Naive thymus-derived CD8-positive, alpha-beta T cell (primary cell): ENCODE results near the gene VDR. TPM values are rescaled to one million over a fixed set of nuclear protein-coding genes. Genes with fewer than 3 reads are reported as not detected.
A peak's percentile ranks its signal among the peaks of the same experiment; 100 is the strongest.

Experiments used
- ATAC-seq, 2 donors: fragments of 150-1000 bp; cut with Tn5 transposase in 1 of 2; sonication (Bioruptor Pico), chemical (Tn5 transposase) in 1 of 2; 1 replicate in 1 of 2; 2 replicates in 1 of 2; pipeline ENCODE4 v1.10.0; 2021; ENCODE audit warnings: mild to moderate bottlenecking in 2 of 2, moderate library complexity in 2 of 2
- POLR2A ChIA-PET: fragments of 350-600 bp; sonication (Branson Sonifier 250); formaldehyde crosslinking; loops from one replicate; lab custom pipeline; 2021; ENCODE audit warnings: antibody characterized with exemption; lab: Charles Lee
- DNase-seq, 10 donors: peaks; one replicate each; pipeline versions ENCODE4 v3.0.0 to v3.0.0-alpha.2; 2020 to 2022
- H3K27ac Mint-ChIP-seq, 10 donors: one replicate each; pipeline ENCODE4 v1.8.0; 2020 to 2022; ENCODE audit warnings: mild to moderate bottlenecking in 10 of 10, mixed read lengths in 10 of 10, moderate library complexity in 4 of 10, inconsistent platforms in 1 of 10
- H3K27me3 Mint-ChIP-seq, 5 donors: one replicate each; pipeline ENCODE4 v1.8.0; 2021 to 2022; ENCODE audit warnings: mixed read lengths in 5 of 5
- H3K36me3 Mint-ChIP-seq, 3 donors: one replicate each; pipeline ENCODE4 v1.8.0; 2020 to 2022; ENCODE audit warnings: mixed read lengths in 3 of 3, mild to moderate bottlenecking in 2 of 3, inconsistent platforms in 1 of 3
- H3K4me1 Mint-ChIP-seq, 4 donors: one replicate each; pipeline ENCODE4 v1.8.0; 2021 to 2022; ENCODE audit warnings: mixed read lengths in 4 of 4
- H3K4me3 Mint-ChIP-seq, 10 donors: one replicate each; pipeline ENCODE4 v1.8.0; 2020 to 2022; ENCODE audit warnings: mild to moderate bottlenecking in 10 of 10, mixed read lengths in 10 of 10, moderate library complexity in 6 of 10, inconsistent platforms in 1 of 10
- H3K9me3 Mint-ChIP-seq, 9 donors: one replicate each; pipeline ENCODE4 v1.8.0; 2020 to 2022; ENCODE audit warnings: mixed read lengths in 9 of 9, mild to moderate bottlenecking in 3 of 9, inconsistent platforms in 1 of 9, moderate library complexity in 1 of 9
- polyA plus RNA-seq, 3 donors: library from polyadenylated mRNA; unstranded; fragments of 300-500 nt; fragmentation: Illumina TruSeq; gene quantifications; one replicate each; pipeline ENCODE4 v1.2.3, GENCODE V29; 2021
- total RNA-seq, 8 experiments: library from RNA in 2 of 8; stranded (reverse) in 2 of 8; gene quantifications; one replicate each; pipeline ENCODE4 v1.2.3 and lab custom pipeline; 2021 to 2026

The VDR gene
- total and polyA plus RNA-seq, 5 experiments from 2014 or later = 0.49 to 0.73 TPM; not detected in 3

DNA sequence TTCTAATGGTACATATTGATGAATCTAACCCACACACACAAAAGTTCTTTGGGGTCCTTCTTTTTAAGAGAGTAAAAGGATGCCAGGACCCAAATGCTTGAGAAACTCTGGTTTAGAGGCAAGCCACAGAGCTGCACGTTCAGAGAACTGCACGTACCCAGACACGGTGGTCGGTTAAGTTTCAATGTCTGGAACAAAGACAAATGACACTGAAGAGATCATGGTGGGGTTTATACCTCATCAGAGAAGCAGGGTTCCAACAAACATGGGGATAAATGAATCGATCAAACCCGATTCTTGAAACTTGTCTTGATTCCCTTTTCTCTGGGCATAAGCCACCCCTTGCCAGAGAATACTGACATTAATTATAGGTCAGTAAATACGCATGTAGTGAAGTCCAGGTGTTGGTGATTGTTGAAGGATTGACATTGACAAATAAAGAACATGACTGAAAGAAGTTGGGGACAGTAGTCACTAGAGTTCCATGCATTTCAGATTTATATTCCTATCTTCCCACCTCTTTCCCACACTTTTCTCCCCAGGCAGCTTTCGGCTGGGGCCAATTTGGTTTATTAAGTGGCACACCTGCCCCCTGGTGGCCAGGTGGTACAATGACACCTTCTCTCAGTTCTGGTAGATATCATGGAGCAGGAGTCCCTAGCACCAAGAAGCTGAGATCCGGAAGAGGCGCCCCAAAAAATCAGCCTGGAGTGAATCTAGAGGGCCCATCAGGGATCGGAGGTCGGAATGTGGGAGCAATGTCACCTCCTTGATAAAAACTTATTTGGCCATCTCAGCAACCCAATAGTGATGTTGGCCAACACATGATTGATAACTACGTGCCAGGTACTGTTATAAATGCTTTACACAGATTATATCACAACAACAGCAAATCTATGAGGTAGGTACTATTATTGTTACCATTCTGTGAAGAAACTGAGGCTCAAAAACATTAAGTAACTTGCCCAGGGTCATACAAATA, 67.3 kb downstream of the VDR start:
- Mint-ChIP-seq H3K36me3 (no peaks in the 10 kb centered on the region), H3K27ac (peak overlapping the region; percentile 11 to 89 (median 68)), H3K4me3 (peak overlapping the region in 4 of 10 donors; percentile 4 to 31 (median 10)), H3K27me3 (no peaks in the 10 kb centered on the region), H3K9me3 (no peaks in the 10 kb centered on the region), H3K4me1 (peaks cover 36 to 61% (median 57%) of the 10 kb centered on the region in 4 donors)
- DNase-seq = peak; percentile 33 to 77 (median 66)
- ATAC-seq = peak; percentile 24 to 29
- POLR2A ChIA-PET = interaction anchor here (0.7 to 3.8 kb wide), 15 partner anchors 11 to 121 kb away, joined by 3 to 21 read pairs (median 5); partner anchors contain the start of gene SLC48A1

DNA sequence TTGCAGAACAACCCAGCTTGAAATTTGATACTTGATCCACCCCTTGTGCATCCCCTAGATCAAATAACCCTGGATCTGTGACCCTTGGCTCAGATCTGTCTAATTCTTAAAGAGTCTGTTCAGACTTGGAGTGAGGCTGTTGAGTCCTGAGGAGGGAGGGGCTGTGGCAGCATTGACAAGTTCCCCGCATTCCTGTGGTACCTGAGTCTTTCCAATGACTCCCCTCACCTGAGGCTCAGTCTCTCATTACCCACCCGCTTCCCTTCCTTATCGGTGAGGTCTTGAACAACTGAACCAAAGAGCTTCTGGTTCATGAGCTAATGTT, 69.0 kb downstream of the VDR start:
- H3K4me3 Mint-ChIP-seq = peak overlapping the region in 1 of 10 donors; percentile 4
- H3K27ac Mint-ChIP-seq = peak overlapping the region; percentile 34 to 95 (median 61)
- no peaks in the 10 kb centered on the region for H3K36me3 Mint-ChIP-seq
- H3K9me3 Mint-ChIP-seq = no peaks in the 10 kb centered on the region
- ATAC-seq = no peak
- POLR2A ChIA-PET = interaction anchor here (1.2 to 10.6 kb wide), 5 partner anchors 9 to 74 kb away, joined by 3 to 514 read pairs (median 5); partner anchors contain the start of gene HDAC7
- peaks cover 46 to 78% (median 74%) of the 10 kb centered on the region in 4 donors for H3K4me1 Mint-ChIP-seq
- no peaks in the 10 kb centered on the region for H3K27me3 Mint-ChIP-seq
- DNase-seq = no peak

DNA sequence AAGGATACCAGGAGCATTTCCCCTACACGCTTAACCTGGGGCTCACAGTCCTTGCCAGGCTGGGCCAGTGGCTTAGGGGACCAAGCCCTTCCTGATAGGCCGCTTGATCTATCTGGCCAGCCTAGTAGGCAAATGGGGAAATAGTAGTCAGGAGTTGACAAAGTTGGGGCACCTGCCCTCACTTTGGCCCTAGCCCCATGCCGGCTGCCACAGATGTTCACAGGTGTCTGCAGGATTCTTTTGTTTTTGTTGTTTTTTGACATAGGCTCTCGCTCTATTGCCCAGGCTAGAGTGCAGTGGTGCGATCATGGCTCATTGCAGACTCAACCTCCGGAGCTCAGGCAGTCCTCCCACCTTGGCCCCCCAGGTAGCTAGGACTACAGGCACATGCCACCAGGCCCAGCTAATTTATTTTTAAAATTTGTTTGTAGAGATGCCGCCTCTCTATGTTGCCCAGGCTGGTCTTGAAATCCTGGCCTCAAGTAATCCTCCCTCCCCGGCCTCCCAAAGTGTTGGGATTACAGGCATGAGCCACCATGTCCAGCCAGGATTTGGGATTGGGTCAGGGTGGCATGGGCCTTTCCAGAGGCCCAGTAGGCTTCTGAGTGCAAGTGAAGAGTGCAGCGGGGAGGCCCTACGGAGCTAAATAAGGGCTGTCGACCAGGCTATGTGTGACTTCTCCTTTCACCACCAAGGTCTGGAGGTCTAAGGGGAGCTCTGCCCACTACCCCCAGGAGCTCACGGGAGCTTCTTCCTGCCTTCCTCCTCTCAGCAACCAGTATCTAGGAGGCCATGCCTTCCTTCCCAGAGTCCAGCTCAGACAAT, 69.6 kb downstream of the VDR start:
- POLR2A ChIA-PET = interaction anchor here (1.2 to 10.6 kb wide), 5 partner anchors 9 to 73 kb away, joined by 3 to 514 read pairs (median 5); partner anchors contain the start of gene HDAC7
- Mint-ChIP-seq H3K4me3 (peak overlapping the region in 1 of 10 donors; percentile 4), H3K9me3 (no peaks in the 10 kb centered on the region), H3K36me3 (no peaks in the 10 kb centered on the region), H3K27ac (peak overlapping the region; percentile 13 to 95 (median 70)), H3K4me1 (peaks cover 51 to 83% (median 80%) of the 10 kb centered on the region in 4 donors), H3K27me3 (no peaks in the 10 kb centered on the region)
- ATAC-seq (no peak), DNase-seq (no peak)

DNA sequence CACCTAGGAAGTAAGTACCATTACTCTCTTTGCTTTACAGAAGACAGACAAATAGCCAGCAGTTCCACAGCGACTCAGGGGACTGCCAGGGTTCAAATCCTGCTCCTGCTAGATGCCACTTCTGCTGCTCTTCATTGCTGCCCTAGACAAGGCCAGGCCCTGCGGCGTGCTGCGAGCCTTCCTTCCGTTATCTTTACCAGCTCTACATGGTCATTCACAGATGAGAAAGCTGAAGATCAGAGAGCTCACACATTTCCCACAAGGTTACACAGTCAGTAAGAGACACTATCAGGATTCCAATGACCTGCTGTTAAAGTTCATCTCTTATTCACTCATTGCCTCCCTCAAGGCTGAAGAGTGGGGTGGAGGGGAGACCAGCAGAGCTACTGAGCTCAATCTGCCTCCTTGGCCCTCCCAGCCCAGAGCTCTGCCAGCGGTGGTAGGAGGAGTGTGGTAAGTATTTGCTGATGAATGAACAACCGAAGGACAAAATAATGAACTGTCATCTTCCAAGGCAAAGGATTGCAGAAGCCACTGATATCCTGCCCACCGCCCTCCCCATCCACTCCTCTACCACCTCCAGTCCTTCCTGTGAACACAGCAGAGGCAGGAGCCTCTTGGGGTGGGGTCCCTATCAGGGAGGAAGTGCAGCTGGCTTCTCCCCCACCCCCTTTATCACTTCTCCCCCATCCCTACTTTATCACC, 70.4 kb downstream of the VDR start:
- Mint-ChIP-seq H3K27me3 (no peaks in the 10 kb centered on the region), H3K4me3 (peak overlapping the region in 7 of 10 donors; percentile 4 to 78 (median 70)), H3K36me3 (no peaks in the 10 kb centered on the region), H3K4me1 (peaks cover 51 to 88% (median 84%) of the 10 kb centered on the region in 4 donors), H3K9me3 (no peaks in the 10 kb centered on the region), H3K27ac (peak overlapping the region; percentile 63 to 95 (median 87))
- POLR2A ChIA-PET = interaction anchor here (1.0 to 10.6 kb wide), 8 partner anchors 10 to 1565 kb away, joined by 3 to 514 read pairs (median 7); partner anchors contain the start of genes HDAC7 and RPAP3
- ATAC-seq = no peak
- no peak for DNase-seq

DNA sequence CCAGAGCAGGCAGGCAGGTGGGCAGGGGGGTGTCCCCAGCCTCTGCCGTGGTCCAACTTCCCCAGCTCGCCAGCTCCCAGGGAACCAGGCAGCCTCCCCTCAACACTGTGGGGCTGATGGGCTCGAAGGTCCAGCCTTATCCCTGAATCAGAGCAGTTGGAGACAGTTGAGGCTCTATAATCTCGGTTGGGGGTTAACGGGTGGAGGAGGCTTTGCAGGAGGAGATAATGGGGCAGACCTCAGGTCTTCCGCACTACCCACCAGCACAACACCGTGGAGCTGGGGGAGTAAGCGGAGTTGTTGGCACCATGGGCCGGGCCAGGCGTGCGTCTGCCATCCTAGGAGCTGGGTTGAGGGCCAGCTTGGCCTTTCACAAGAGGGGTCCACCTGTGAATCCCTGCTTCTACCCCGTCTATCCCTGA, 71.2 kb downstream of the VDR start:
- Mint-ChIP-seq H3K36me3 (no peaks in the 10 kb centered on the region), H3K4me1 (peaks cover 54 to 95% (median 91%) of the 10 kb centered on the region in 4 donors), H3K27ac (peak overlapping the region; percentile 86 to 95 (median 93)), H3K27me3 (no peaks in the 10 kb centered on the region), H3K9me3 (no peaks in the 10 kb centered on the region), H3K4me3 (peak overlapping the region in 7 of 10 donors; percentile 65 to 78 (median 75))
- POLR2A ChIA-PET = interaction anchor here (0.8 to 10.6 kb wide), 11 partner anchors 9 to 1564 kb away, joined by 3 to 514 read pairs (median 6); partner anchors contain the start of genes HDAC7 and RPAP3
- DNase-seq (no peak), ATAC-seq (no peak)

DNA sequence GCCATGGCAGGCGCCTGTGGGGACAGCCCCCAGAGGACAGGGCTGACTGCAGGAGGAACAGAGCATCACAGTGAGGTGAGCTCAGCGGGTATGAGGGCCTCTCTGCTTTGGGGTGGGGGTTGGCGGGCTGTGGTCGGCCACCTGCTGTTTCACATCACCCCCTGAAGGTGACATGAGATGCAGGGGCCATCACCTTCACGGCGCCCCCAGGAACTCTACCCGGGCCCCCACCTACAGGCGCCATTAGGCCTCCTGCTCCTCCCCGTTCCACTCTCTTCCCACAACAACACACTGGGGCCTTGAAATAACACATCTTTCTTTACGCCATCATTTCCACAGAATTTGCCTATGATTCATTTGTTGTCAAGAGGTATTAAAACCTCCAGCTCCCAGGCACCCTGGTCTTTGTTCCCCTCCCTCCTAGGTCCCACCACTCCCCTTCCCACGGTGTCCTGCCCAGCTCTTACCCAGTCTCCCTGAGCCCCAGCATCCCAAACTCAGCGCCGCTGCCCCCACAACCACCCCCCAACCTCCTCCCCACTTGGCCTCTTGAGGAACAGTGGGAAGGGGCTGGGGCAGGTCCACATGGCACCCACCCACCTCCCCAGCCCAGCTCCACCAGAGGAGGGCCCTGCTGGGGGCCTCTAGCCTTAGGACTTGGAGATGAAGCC, 72.4 kb downstream of the VDR start:
- H3K36me3 Mint-ChIP-seq = no peaks in the 10 kb centered on the region
- POLR2A ChIA-PET = interaction anchor here (1.4 to 10.6 kb wide), 8 partner anchors 8 to 126 kb away, joined by 5 to 514 read pairs (median 8); partner anchors contain the start of genes HDAC7 and RPAP3
- peak overlapping the region; percentile 87 to 95 (median 94) for H3K27ac Mint-ChIP-seq
- DNase-seq (peak in 3 of 10 donors; percentile 38 to 75 (median 38)), ATAC-seq (peak; percentile 32 to 46)
- H3K27me3 Mint-ChIP-seq = no peaks in the 10 kb centered on the region
- peak overlapping the region; percentile 64 to 81 (median 74) for H3K4me3 Mint-ChIP-seq
- H3K9me3 Mint-ChIP-seq = no peaks in the 10 kb centered on the region
- H3K4me1 Mint-ChIP-seq = peaks cover 50 to 94% (median 91%) of the 10 kb centered on the region in 4 donors

DNA sequence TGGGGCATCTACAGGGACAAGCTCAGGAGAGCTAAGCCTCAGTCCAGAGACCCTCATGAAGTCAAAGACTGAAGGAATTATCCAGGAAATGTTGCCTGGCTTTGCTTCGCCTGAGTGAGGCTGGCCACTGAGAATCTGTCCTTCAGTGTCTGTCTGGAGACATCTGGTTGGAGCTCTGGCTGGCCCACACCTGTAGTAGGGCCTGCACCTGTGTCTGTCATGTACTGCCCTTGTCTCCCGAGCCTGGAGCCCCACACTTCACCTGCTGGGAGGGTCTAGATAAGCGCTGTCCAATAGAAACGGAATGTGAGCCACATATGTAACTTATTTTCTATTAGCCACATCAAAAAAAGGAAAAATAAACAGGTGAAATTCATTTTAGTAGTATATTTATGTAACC, 75.2 kb downstream of the VDR start:
- Mint-ChIP-seq H3K4me3 (peak overlapping the region in 4 of 10 donors; percentile 26 to 72 (median 43)), H3K36me3 (no peaks in the 10 kb centered on the region), H3K4me1 (peaks cover 53 to 96% (median 91%) of the 10 kb centered on the region in 4 donors), H3K27me3 (no peaks in the 10 kb centered on the region), H3K27ac (peak overlapping the region in 8 of 10 donors; percentile 51 to 92 (median 72)), H3K9me3 (no peaks in the 10 kb centered on the region)
- POLR2A ChIA-PET = interaction anchor here (1.8 to 10.6 kb wide), 2 partner anchors 18 to 124 kb away, joined by 5 to 514 read pairs; partner anchors contain the start of genes HDAC7 and RPAP3
- DNase-seq (no peak), ATAC-seq (no peak)

DNA sequence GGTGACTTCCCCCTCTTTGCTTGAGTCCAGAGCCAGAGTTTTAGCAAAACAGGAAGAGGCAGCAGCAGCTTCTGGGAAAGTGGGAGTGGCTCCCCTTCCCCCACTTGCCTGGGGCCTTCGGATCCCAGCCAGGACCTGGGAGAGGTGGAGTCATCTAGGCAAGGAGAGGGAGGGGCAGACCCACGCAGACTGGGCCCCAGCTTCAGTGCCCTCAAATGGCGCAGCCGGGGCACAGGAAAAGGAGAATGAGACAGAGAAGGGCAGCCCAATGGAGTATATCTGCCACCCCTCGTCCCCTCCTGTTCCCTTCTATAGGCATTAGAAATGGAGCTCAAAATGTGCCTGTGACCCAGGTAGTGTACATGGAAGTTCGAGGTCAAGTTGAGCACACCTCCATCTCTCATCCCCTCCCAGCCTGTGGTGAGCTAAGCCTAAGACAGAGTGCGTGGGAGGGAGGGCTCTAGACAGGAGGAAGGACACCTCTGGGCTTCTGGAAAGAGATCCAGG, 75.8 kb downstream of the VDR start:
- Mint-ChIP-seq H3K4me1 (peaks cover 53 to 96% (median 91%) of the 10 kb centered on the region in 4 donors), H3K27ac (peak overlapping the region; percentile 14 to 92 (median 72)), H3K9me3 (no peaks in the 10 kb centered on the region), H3K4me3 (peak overlapping the region in 6 of 10 donors; percentile 34 to 72 (median 43)), H3K27me3 (no peaks in the 10 kb centered on the region), H3K36me3 (no peaks in the 10 kb centered on the region)
- POLR2A ChIA-PET = interaction anchor here (0.5 to 10.6 kb wide), 5 partner anchors 13 to 124 kb away, joined by 3 to 514 read pairs (median 4); partner anchors contain the start of genes HDAC7, RPAP3 and SLC48A1
- DNase-seq = no peak
- ATAC-seq = no peak

DNA sequence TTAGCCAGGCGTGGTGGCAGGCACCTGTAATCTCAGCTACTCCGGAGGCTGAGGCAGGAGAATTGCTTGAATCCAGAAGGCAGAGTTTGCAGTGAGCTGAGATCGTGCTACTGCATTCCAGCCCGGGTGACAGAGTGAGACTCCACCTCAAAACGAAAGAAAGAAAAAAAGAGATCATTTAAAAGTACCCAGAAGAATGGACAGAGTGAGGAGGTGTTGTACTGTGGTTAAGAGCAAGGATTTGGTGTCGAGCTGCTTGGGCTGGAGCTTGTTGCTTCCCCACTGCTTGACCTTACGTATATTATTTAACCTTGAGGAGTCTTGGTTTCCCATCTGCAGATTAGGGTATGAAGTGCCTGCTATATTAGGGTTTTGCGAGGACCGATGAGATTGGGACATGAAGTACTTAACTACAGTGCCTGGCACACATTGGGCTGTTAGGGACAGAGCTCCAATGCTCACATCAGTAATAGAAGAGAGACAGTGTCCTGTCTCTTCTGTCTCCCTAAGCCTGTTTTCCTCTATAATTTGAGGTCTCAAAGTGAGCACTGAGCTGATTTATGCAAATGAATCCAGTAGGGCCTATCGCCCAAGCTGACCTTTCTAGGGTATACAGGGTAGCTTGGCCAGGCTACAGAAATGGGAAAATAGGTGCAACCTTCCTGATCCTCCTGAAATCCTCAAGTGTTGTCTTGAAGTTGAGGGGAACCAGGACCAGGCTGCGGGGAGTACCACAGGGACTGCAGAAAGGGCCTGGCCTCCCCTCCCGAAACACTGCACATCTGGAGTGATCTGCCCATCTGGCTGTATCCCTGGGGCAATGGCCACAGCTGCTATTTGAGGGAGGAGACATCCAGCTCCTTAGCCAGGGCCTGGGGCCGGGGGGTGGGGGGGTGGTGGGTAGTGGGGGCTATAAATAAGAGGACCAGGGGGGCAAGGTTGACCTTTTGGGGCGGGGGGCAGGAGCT, 76.5 kb downstream of the VDR start:
- H3K36me3 Mint-ChIP-seq = no peaks in the 10 kb centered on the region
- DNase-seq (no peak), ATAC-seq (no peak)
- H3K9me3 Mint-ChIP-seq = no peaks in the 10 kb centered on the region
- peak overlapping the region in 6 of 10 donors; percentile 28 to 72 (median 44) for H3K4me3 Mint-ChIP-seq
- H3K27me3 Mint-ChIP-seq = no peaks in the 10 kb centered on the region
- peak overlapping the region; percentile 14 to 92 (median 72) for H3K27ac Mint-ChIP-seq
- H3K4me1 Mint-ChIP-seq = peaks cover 52 to 96% (median 91%) of the 10 kb centered on the region in 4 donors
- POLR2A ChIA-PET = interaction anchor here (0.5 to 10.6 kb wide), 5 partner anchors 14 to 123 kb away, joined by 3 to 514 read pairs (median 4); partner anchors contain the start of genes HDAC7, RPAP3 and SLC48A1
